Kidney (tissue), 14 donors: ENCODE data around the gene PPP2R2C. TPM values are rescaled to one million over a fixed set of nuclear protein-coding genes. Genes with fewer than 3 reads are reported as not detected.

Experiments used
- DNase-seq, 5 donors: peaks; one replicate each; pipeline ENCODE4 v3.0.0-alpha.2; 2013 to 2020
- FAIRE-seq: peaks from 2 replicates; lab custom pipeline; 2012; peaks lifted over from hg19 to GRCh38; lab: Jason Lieb, UNC
- H3K27ac ChIP-seq, 2 donors: one replicate each; pipeline ENCODE4 v1.7.0; 2013; ENCODE audit warnings: low read depth in 2 of 2, low read length in 2 of 2, inconsistent platforms in 1 of 2
- H3K27me3 ChIP-seq: one replicate; pipeline ENCODE4 v1.7.1; 2013; ENCODE audit warnings: low read length, inconsistent platforms; ENCODE audit not compliant: control insufficient read depth, insufficient read depth
- H3K36me3 ChIP-seq, 3 donors: one replicate each; pipeline versions ENCODE4 v1.7.0 to v1.7.1; 2013; ENCODE audit warnings: low read length in 3 of 3, control low read depth in 1 of 3, inconsistent platforms in 1 of 3; ENCODE audit not compliant: insufficient read depth in 3 of 3, control insufficient read depth in 2 of 3
- H3K4me1 ChIP-seq, 3 donors: one replicate each; pipeline versions ENCODE4 v1.7.0 to v1.7.1; 2013; ENCODE audit warnings: low read length in 3 of 3, inconsistent platforms in 1 of 3, low read depth in 1 of 3; ENCODE audit not compliant: control insufficient read depth in 2 of 3, insufficient read depth in 2 of 3
- H3K4me3 ChIP-seq, 3 donors: one replicate each; pipeline versions ENCODE4 v1.7.0 to v1.8.1; 2013; ENCODE audit warnings: low read length in 3 of 3, control low read depth in 1 of 3, inconsistent platforms in 1 of 3
- H3K9ac ChIP-seq, 3 donors: one replicate each; pipeline versions ENCODE4 v1.7.0 to v1.7.1; 2013; ENCODE audit warnings: low read length in 3 of 3, control low read depth in 1 of 3, inconsistent platforms in 1 of 3
- H3K9me3 ChIP-seq, 3 donors: one replicate each; pipeline versions ENCODE4 v1.7.0 to v1.7.1; 2013; ENCODE audit warnings: low read length in 3 of 3, control low read depth in 1 of 3, inconsistent platforms in 1 of 3; ENCODE audit not compliant: control insufficient read depth in 2 of 3, insufficient read depth in 1 of 3
- CTCF ChIP-seq: IDR thresholded peaks from 3 replicates; pipeline ENCODE4 v1.5.1; 2012; ENCODE audit warnings: mild to moderate bottlenecking, moderate library complexity, borderline replicate concordance; ENCODE audit not compliant: insufficient read depth; ENCODE audit errors: extremely low read depth
- intact Hi-C: fragments of 100-400 bp; cut with DNase I; formaldehyde crosslinking; loops from one replicate; pipeline ENCODE4 v1.11.1; 2022
- polyA plus RNA-seq: library from polyadenylated mRNA; stranded (reverse); fragments of 350-450 nt; fragmentation: Illumina TruSeq; extraction: RNeasy Lipid Tissue Mini Kit (QIAGEN cat#74804); gene quantifications from one replicate; pipeline ENCODE4 v1.2.3, GENCODE V29; 2014; ENCODE audit warnings: low read depth, low replicate concordance; ENCODE audit not compliant: insufficient read depth
- total RNA-seq: library from RNA; stranded (reverse); fragmentation: NEBNext Ultra II Directional; extraction: Animal tissue kit (Norgen Biotek cat#: 25700); gene quantifications from one replicate; pipeline ENCODE4 v1.2.1, GENCODE V29; 2021
- donor health status: control.
- donor health status: control.
- donor health status: control.
- donor health status: control.
- donor health status: control.
- donor health status: DM: yes; HTN: yes; CAD: no.
- donor health status: Normal renal cell carcinoma (clear cell type).

Gene PPP2R2C
- total and polyA plus RNA-seq, 2 donors from 2014 or later = 0.39 to 0.82 TPM

GRCh38 chr4:6360385-6360784 lies 112.0 kb downstream of the PPP2R2C start:
- no peak overlapping the region for H3K9ac ChIP-seq
- intact Hi-C loops = no loop called here
- TF ChIP-seq CTCF = no peak
- H3K4me1 ChIP-seq = no peaks in the 10 kb centered on the region
- H3K36me3 ChIP-seq = no peaks in the 10 kb centered on the region
- no peaks in the 10 kb centered on the region for H3K27me3 ChIP-seq
- DNase-seq = peak in 3 of 5 donors; percentile 4 to 63 (median 37)
- no peak overlapping the region for H3K4me3 ChIP-seq
- no peaks in the 10 kb centered on the region for H3K9me3 ChIP-seq
- no peak overlapping the region for H3K27ac ChIP-seq
- no peak for FAIRE-seq

- FAIRE-seq (no peak), DNase-seq (no peak)
- Histone ChIP-seq H3K27ac (no peak overlapping the region), H3K4me3 (no peak overlapping the region), H3K27me3 (no peaks in the 10 kb centered on the region), H3K9ac (no peak overlapping the region), H3K9me3 (no peaks in the 10 kb centered on the region), H3K36me3 (no peaks in the 10 kb centered on the region), H3K4me1 (no peaks in the 10 kb centered on the region)
- intact Hi-C loops = no loop called here
- TF ChIP-seq CTCF = no peak
Measured at GRCh38 chr4:6359536-6360308, 112.7 kb downstream of the PPP2R2C start.

- Histone ChIP-seq H3K36me3 (no peaks in the 10 kb centered on the region), H3K4me1 (no peaks in the 10 kb centered on the region), H3K9ac (no peak overlapping the region), H3K4me3 (no peak overlapping the region), H3K27me3 (no peaks in the 10 kb centered on the region), H3K27ac (no peak overlapping the region), H3K9me3 (no peaks in the 10 kb centered on the region)
- intact Hi-C loops = no loop called here
- no peak for FAIRE-seq
- DNase-seq = no peak
- TF ChIP-seq CTCF = no peak
Measured at GRCh38 chr4:6357476-6357875, 114.9 kb downstream of the PPP2R2C start.

- Histone ChIP-seq H3K36me3 (no peaks in the 10 kb centered on the region), H3K9ac (no peak overlapping the region), H3K27me3 (no peaks in the 10 kb centered on the region), H3K27ac (no peak overlapping the region), H3K9me3 (no peaks in the 10 kb centered on the region), H3K4me1 (no peaks in the 10 kb centered on the region), H3K4me3 (no peak overlapping the region)
- FAIRE-seq (no peak), DNase-seq (no peak)
- no peak for TF ChIP-seq CTCF
- intact Hi-C loops = no loop called here
Measured at GRCh38 chr4:6356076-6356560, 116.3 kb downstream of the PPP2R2C start.
